ENCODE results near the gene FAM180A. TPM values are rescaled to one million over a fixed set of nuclear protein-coding genes. Genes with fewer than 3 reads are reported as not detected.

FAM180A gene
- total RNA-seq = 8.2 and 11.1 TPM in 2 replicates

DNA sequence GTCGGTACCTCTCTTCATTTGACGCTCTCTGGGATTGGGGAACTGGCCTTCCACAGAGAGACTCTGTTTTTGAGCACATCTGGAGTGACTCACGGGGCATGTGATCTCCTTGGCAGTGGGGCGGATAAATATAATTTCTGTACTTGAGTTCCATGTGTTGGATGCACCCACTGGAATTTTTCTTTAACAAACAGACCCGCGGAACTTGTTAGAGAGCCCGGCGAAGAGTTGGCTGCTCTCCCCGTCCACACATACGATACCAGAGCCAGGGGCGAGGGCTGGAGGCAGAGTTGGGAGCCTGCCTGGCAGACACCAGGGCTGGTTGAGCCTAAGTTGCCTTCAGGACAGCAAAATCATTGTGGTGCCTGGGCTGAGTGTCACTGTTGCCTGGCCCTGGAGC is at the start of gene FAM180A:
FAM180A (minus strand) TSS at position 44 of the 400 bp plus-strand sequence. CDS start 233 bp downstream, outside the sequence.

DNA sequence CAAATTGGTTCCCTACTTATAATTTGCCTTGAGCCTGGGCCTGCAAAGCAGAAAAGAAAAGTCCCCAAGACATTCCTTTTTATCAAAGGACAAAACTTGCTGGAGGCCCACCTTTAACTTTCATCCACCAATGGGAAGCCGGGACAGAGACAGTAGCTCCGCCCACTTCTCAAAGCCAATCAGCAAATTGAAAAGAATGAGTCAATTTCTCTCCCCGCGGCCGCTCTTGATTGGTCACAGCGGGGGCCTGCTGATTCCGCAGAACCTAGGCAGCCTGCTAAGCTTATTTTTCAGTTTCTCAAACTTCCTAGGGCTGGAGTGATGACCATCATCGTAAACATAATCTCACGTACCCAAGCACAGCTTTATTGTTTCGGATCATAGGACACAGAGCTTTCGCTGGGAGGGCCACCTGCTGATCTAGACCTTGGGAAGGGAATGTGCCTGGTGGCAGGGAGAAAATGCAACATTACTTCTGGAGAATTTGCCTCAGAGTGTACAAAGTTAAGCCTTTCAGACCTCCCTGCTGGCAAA is 20.4 kb downstream of the FAM180A start, which contains the start of gene SLC13A4:
SLC13A4 (minus strand) TSS at position 51 of the 534 bp plus-strand sequence. CDS start 690 bp downstream, outside the sequence.

Other genes starting within 250 kb of the FAM180A start
- gene CNOT4, start 238.7 kb downstream of the FAM180A start, total RNA-seq = 5.5 and 6.1 TPM in 2 replicates
- gene NUP205, start 190.9 kb downstream of the FAM180A start, total RNA-seq = 59.2 and 71.5 TPM in 2 replicates
- 15.5 and 16.4 TPM in 2 replicates for gene STMP1, start 86.3 kb downstream of the FAM180A start, total RNA-seq
- 0.17 and 0.59 TPM in 2 replicates for gene SLC13A4, start 20.6 kb downstream of the FAM180A start, total RNA-seq
- gene MTPN, start 228.5 kb upstream of the FAM180A start, total RNA-seq = 81.9 and 96.3 TPM in 2 replicates

All from bronchus fibroblast of lung (primary cell).